ENCODE results near the gene RYR1.
"Not testable (repeated sequence)": the region's sequence is repeated elsewhere in the genome, so short reads cannot be mapped to it uniquely, and the experiment has no call there.

RYR1 gene

GRCh38 chr19:38626401-38626800, 192.9 kb downstream of the RYR1 start:
- no peak for DNase-seq

DNA sequence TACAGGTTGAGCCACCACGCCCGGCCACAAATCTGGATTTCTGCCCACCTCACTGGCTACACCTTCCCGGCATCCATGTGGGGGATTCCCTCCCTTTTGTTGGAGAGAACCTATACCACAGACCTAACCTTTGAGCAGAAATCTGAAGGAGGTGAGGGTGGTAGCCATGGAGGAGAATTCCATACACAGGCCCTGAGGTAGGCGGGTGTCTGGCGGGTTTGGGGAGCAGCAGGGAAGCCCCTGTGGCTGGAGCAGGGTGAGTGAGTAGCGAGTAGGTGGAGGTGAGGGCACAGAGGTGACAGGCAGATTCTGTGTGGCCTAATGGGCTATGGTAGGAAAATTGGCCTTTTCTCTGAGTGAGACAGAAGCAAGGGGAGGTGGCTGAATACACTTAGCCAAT, 196.1 kb downstream of the RYR1 start:
- DNase-seq = no peak

- not testable (repeated sequence) for DNase-seq
These were observed 197.8 kb downstream of the RYR1 start for GRCh38 chr19:38631301-38631700.

DNA sequence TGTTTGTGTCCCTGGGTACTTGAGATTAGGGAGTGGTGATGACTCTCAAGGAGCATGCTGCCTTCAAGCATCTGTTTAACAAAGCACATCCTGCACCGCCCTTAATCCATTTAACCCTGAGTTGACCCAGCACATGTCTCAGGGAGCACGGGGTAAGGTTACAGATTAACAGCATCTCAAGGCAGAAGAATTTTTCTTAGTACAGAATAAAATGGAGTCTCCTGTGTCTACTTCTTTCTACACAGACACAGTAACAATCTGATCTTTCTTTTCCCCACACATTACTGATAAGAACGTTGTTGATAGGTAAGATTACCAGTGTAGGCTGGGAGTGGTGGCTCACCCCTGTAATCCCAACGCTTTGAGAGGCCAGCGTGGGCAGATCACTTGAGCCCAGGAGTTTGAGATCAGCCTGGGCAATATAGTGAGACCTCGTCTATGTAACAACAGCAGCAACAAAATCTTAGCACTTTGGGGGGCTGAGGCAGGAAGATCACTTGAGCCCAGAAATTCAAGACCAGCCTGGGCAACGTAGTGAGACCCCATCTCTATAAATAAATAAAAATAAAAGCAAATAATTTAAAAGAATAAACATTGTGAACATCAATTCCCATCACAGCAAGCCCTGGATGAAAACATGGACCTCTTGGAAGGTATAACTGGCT, 198.5 kb downstream of the RYR1 start:
- DNase-seq = not testable (repeated sequence)

DNA sequence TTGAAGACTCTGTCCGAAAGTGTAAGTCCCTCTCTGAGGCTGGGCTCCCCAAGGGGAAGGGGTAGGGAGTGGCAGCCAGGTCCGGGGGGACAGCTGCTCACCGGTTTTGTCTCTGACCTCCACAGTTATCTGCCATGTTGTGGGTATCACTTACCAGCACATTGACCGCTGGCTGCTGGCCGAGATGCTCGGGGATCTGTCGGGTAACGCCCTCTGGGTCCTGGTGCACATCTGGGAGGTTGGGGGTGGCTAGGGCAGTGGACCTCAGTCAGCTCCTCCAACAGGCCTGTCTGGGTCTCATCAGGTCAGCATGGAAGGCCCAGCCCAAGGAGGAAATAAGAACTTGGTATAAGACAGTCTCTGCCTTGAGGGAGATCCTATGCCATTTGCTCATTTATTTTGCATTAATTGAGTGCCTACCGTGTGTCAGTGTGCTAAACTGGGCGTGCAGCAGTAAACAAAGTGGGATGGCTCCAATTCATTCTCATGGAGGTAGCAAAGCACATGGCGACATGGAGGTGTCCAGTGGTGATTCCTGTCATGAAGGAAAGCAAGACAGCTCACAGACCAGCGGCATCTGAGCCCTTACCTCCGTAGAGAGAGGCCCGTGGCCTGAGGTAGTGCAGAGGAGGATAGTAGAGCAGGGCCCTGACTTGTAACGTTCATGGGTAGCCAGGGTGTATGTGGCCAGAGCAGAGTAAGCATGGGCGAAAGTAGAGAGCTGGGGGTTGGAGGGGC, 199.2 kb downstream of the RYR1 start:
- DNase-seq = no peak

- DNase-seq = no peak
These were observed 201.4 kb downstream of the RYR1 start for GRCh38 chr19:38634757-38635482.

DNA sequence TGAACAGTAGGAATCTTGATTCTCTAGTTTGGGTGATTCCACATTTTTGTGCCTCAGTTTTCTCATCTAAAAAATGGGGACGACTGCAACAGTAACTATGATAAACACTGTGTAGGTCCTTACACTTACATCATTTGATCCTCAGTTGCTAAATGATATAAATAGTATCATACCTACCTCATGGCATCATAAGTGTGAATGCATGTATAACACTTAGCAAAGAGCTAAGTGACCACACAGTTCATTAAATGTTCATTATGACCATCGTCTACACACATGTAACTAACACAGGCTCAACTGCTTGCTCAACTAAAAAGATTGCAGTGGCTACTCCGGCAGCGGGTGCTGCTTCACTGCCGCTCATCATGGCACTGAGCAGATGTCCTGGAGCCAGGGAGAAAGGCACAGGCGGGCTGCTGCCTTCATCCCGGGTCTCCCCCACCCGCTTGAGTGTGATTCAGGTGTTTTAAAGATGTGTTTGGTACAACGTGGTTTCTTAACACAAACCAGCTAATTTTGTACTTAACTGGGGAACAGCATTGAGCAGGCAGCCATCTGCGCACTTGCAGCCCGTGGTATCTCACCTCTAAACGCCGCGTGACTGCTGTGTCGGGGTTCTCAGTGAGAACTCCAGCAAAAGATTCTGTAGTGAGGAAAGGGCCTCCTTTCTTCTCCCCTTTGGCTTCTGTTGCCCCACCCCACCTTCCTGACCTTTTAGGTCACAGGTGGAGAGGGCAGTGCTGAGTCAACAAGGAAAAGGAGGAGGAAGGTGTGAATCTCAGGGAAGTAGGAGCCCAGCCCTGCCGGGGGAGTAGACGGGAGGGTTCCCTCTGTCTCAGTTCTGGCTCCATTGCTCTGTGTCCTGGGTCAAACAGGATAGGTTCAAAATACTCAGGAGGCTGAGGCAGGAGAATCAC, 202.2 kb downstream of the RYR1 start:
- no peak for DNase-seq
